Lower lobe of right lung (tissue), 2 donors: ENCODE measurements around the gene TMEM121. TPM values are rescaled to one million over a fixed set of nuclear protein-coding genes. Genes with fewer than 3 reads are reported as not detected.
"Not testable (repeated sequence)": the region's sequence is repeated elsewhere in the genome, so short reads cannot be mapped to it uniquely, and the experiment has no call there.

Source experiments
- ATAC-seq, 2 donors: fragments of 200-7000 bp; cut with Tn5 transposase; one replicate each; pipeline ENCODE4 v1.9.1; 2020 to 2022; ENCODE audit warnings: mild to moderate bottlenecking in 2 of 2, moderate library complexity in 2 of 2
- DNase-seq: peaks from one replicate; pipeline ENCODE4 v3.0.0-alpha.2; 2020
- H3K27ac ChIP-seq: fragments of 200-600 bp; one replicate; pipeline ENCODE4 v1.8.0; 2022
- H3K27me3 ChIP-seq: fragments of 200-600 bp; one replicate; pipeline ENCODE4 v1.8.0; 2022; ENCODE audit warnings: low read depth
- H3K36me3 ChIP-seq: fragments of 200-600 bp; one replicate; pipeline ENCODE4 v1.8.0; 2022; ENCODE audit warnings: mild to moderate bottlenecking
- H3K4me1 ChIP-seq: fragments of 200-600 bp; one replicate; pipeline ENCODE4 v1.8.0; 2022
- H3K4me3 ChIP-seq: fragments of 200-600 bp; one replicate; pipeline ENCODE4 v1.8.0; 2022; ENCODE audit warnings: mild to moderate bottlenecking
- H3K9me3 ChIP-seq: fragments of 200-600 bp; one replicate; pipeline ENCODE4 v1.8.0; 2022
- CTCF ChIP-seq: fragments of 200-600 bp; IDR thresholded peaks from one replicate; pipeline ENCODE4 v1.8.0; 2022; ENCODE audit warnings: antibody characterized with exemption, mild to moderate bottlenecking
- intact Hi-C: fragments of 100-400 bp; cut with DNase I; formaldehyde crosslinking; loops from one replicate; pipeline ENCODE4 v1.11.0; 2022
- total RNA-seq: library from RNA; stranded (reverse); fragmentation: NEBNext Ultra II Directional; extraction: Animal tissue kit (Norgen Biotek cat#: 25700); gene quantifications from one replicate; pipeline ENCODE4 v1.2.1, GENCODE V29; 2021
- donor health status: DM: no; HTN: yes; CAD: no; lungs with severe emphysema.

Gene TMEM121
- total RNA-seq, 1 donor from 2014 or later = 3.0 TPM

GRCh38 chr14:105549481-105549880 is 23.1 kb downstream of the TMEM121 start:
- H3K4me3 ChIP-seq = no peak overlapping the region
- no peaks in the 10 kb centered on the region for H3K27me3 ChIP-seq
- H3K27ac ChIP-seq = no peak overlapping the region
- ATAC-seq = peak in 1 of 2 donors; percentile 37
- no peaks in the 10 kb centered on the region for H3K36me3 ChIP-seq
- TF ChIP-seq CTCF = no peak
- H3K9me3 ChIP-seq = no peaks in the 10 kb centered on the region
- H3K4me1 ChIP-seq = no peaks in the 10 kb centered on the region
- intact Hi-C loops = no loop called here
- no peak for DNase-seq

- ATAC-seq (no peak), DNase-seq (no peak)
- Histone ChIP-seq H3K4me1 (no peaks in the 10 kb centered on the region), H3K9me3 (no peaks in the 10 kb centered on the region), H3K4me3 (no peak overlapping the region), H3K27me3 (peaks cover 10% of the 10 kb centered on the region), H3K27ac (no peak overlapping the region), H3K36me3 (no peaks in the 10 kb centered on the region)
- intact Hi-C loops = no loop called here
- no peak for TF ChIP-seq CTCF
These were observed 27.6 kb downstream of the TMEM121 start for GRCh38 chr14:105554022-105554421.

GRCh38 chr14:105554523-105554922 is 28.1 kb downstream of the TMEM121 start:
- no peaks in the 10 kb centered on the region for H3K9me3 ChIP-seq
- no peak overlapping the region for H3K27ac ChIP-seq
- no peak overlapping the region for H3K4me3 ChIP-seq
- TF ChIP-seq CTCF = no peak
- ATAC-seq (no peak), DNase-seq (no peak)
- H3K36me3 ChIP-seq = no peaks in the 10 kb centered on the region
- no peaks in the 10 kb centered on the region for H3K4me1 ChIP-seq
- peaks cover 10% of the 10 kb centered on the region for H3K27me3 ChIP-seq
- intact Hi-C loops = no loop called here

GRCh38 chr14:105557671-105558070 is 31.3 kb downstream of the TMEM121 start:
- not testable (repeated sequence) for DNase-seq

GRCh38 chr14:105558449-105559154 is 32.2 kb downstream of the TMEM121 start:
- intact Hi-C loops, H3K9me3 ChIP-seq, H3K4me3 ChIP-seq, H3K27ac ChIP-seq, DNase-seq, H3K4me1 ChIP-seq, H3K36me3 ChIP-seq: not testable (repeated sequence)
- H3K27me3 ChIP-seq = peaks cover 10% of the 10 kb centered on the region
- ATAC-seq = peak; percentile 18 to 35
- peak; percentile 37 for TF ChIP-seq CTCF

More at GRCh38 chr14:105557671-105558070, 31.3 kb downstream of the TMEM121 start:
- H3K36me3 ChIP-seq, intact Hi-C loops, H3K27ac ChIP-seq, H3K9me3 ChIP-seq, H3K4me3 ChIP-seq, H3K4me1 ChIP-seq, ATAC-seq: not testable (repeated sequence)
- peaks cover 10% of the 10 kb centered on the region for H3K27me3 ChIP-seq

GRCh38 chr14:105559384-105560047 is 33.1 kb downstream of the TMEM121 start:
- H3K27me3 ChIP-seq = peaks cover 10% of the 10 kb centered on the region
- peak; percentile 57 to 70 for ATAC-seq
- H3K4me1 ChIP-seq, H3K4me3 ChIP-seq, H3K9me3 ChIP-seq, H3K27ac ChIP-seq, H3K36me3 ChIP-seq, intact Hi-C loops, DNase-seq: not testable (repeated sequence)

- H3K27me3 ChIP-seq = peaks cover 10% of the 10 kb centered on the region
- intact Hi-C loops, DNase-seq, H3K36me3 ChIP-seq, H3K4me3 ChIP-seq, H3K9me3 ChIP-seq, H3K4me1 ChIP-seq, H3K27ac ChIP-seq: not testable (repeated sequence)
- ATAC-seq = peak in 1 of 2 donors; percentile 22
These were observed 33.8 kb downstream of the TMEM121 start for GRCh38 chr14:105560048-105560669.

GRCh38 chr14:105561345-105561744 is 35.0 kb downstream of the TMEM121 start:
- intact Hi-C loops, H3K4me3 ChIP-seq, ATAC-seq, H3K27me3 ChIP-seq, H3K27ac ChIP-seq, H3K4me1 ChIP-seq, H3K36me3 ChIP-seq, H3K9me3 ChIP-seq, DNase-seq: not testable (repeated sequence)
